Measurements from ENCODE around the gene F13B.
"Not testable (repeated sequence)": the region's sequence is repeated elsewhere in the genome, so short reads cannot be mapped to it uniquely, and the experiment has no call there.

Gene F13B

DNA sequence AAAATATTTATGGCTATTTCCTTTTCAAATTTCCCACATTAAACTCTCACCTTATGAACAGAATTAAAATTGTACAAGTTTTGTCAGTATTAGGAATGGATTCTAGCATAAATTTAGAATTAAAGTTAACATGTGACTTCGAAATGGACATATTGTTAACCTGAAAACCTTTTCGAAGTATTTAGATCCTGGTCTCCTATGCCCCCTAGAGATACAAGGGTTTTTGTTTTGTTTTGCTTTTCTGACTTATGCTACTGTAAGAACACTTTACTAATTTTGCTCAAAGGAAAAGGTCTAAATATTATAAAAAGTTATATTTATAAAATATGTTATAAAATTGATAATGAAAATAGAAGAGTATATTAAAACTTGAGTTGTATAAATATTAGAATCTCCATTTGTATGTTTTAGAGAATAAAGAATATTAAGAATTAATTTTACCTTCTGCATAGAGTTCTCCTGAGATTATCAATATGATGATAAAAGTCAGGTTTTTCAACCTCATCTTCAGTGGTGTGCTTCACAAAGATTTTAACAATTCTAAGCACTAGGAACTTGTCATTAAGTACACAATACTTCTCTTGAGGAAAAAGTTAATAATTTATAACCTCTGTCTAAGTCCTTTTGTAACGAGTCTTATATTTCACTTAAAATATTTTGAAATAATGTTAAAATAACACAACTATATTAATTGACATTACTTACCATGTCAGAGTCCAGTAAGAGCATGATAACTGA lies at the start of gene F13B:
Gene F13B (minus strand): TSS at position 542 of the 738 bp plus-strand sequence. CDS start 37 bp downstream, at position 505.
- peak; percentile 7 for DNase-seq (ENCODE audit: low read depth)
- H3K4me3 ChIP-seq (replicated peaks; ENCODE audit: low read depth, low read length) = no peak within 1 kb of the TSS
- no peak for TF ChIP-seq CTCF (IDR thresholded peaks at IDR 0.05; ENCODE audit: low read length, missing control alignments)

DNA sequence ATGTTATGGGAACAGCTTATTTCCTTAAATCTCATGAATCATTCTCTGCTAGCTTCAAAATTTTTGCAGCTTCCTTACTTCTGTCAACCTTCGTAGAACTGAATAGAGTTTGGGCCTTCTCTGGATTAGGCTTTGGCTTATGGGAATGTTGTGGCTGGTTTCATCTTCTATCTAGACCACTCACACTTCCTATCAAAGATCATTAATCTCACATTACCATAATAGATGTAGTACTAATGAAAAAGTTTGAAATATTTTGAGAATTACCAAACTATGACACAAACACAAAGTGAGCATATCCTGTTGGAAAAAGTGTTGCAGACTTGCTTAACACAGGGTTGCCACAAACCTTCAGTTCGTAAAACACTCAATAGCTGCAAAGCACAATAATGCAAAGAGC lies 49.1 kb upstream of the F13B start:
- H3K4me3 ChIP-seq (replicated peaks; ENCODE audit: low read depth, low read length) = no peak overlapping the region
- TF ChIP-seq CTCF (IDR thresholded peaks at IDR 0.05; ENCODE audit: low read length, missing control alignments) = no peak
- no peak for DNase-seq (ENCODE audit: low read depth)

DNA sequence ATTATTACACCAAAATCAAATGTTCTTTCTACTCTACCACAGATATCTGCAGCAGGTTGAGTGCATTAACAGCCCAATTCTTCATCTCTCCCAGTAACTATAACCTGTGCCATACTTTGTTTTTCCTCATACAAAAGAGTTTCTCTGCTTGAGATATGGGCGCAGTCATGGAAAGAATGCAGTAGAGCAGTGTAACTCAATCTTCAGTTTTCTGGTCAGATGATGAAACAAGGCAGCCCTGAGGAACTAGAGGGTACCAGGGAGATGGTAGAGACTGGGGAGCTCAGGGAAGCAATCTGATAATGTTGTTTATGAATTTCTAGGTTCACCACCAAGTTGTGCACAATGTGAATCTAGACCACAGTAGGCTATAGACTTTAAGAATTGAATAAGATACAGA lies 39.8 kb upstream of the F13B start:
- no peak overlapping the region for H3K4me3 ChIP-seq (replicated peaks; ENCODE audit: low read depth, low read length)
- TF ChIP-seq CTCF (IDR thresholded peaks at IDR 0.05; ENCODE audit: low read length, missing control alignments) = no peak
- no peak for DNase-seq (ENCODE audit: low read depth)

DNA sequence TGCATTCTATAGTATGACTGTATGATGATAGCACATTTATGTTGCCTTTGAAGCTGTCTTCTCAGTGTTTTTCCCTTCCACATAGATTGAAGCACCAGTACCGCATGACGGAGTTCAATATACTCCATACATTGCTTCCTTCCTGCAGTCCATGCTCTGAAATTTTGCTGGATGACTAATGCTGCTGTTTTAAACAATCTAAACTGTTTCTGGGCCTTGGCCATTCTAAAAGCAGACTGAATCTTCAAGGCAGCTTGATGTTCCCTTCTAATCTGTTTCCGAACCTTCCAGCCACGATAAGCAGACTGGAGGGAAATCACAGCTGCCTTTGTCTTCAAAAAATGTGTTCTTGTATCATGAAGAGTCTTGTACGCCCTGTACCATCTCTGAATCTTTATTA lies 36.2 kb upstream of the F13B start:
- no peak overlapping the region for H3K4me3 ChIP-seq (replicated peaks; ENCODE audit: low read depth, low read length)
- TF ChIP-seq CTCF (IDR thresholded peaks at IDR 0.05; ENCODE audit: low read length, missing control alignments) = no peak
- peak; percentile 23 for DNase-seq (ENCODE audit: low read depth)

- no peak for DNase-seq (ENCODE audit: low read depth)
- TF ChIP-seq CTCF (IDR thresholded peaks at IDR 0.05; ENCODE audit: low read length, missing control alignments) = no peak
- H3K4me3 ChIP-seq (replicated peaks; ENCODE audit: low read depth, low read length) = no peak overlapping the region
Observed at GRCh38 chr1:197101978-197102377, 34.9 kb upstream of the F13B start.

GRCh38 chr1:197100677-197101076 lies 33.6 kb upstream of the F13B start:
- no peak for TF ChIP-seq CTCF (IDR thresholded peaks at IDR 0.05; ENCODE audit: low read length, missing control alignments)
- no peak for DNase-seq (ENCODE audit: low read depth)
- no peak overlapping the region for H3K4me3 ChIP-seq (replicated peaks; ENCODE audit: low read depth, low read length)

- no peak overlapping the region for H3K4me3 ChIP-seq (replicated peaks; ENCODE audit: low read depth, low read length)
- DNase-seq (ENCODE audit: low read depth) = no peak
- TF ChIP-seq CTCF (IDR thresholded peaks at IDR 0.05; ENCODE audit: low read length, missing control alignments) = no peak
Observed at GRCh38 chr1:197099444-197099843, 32.4 kb upstream of the F13B start.

DNA sequence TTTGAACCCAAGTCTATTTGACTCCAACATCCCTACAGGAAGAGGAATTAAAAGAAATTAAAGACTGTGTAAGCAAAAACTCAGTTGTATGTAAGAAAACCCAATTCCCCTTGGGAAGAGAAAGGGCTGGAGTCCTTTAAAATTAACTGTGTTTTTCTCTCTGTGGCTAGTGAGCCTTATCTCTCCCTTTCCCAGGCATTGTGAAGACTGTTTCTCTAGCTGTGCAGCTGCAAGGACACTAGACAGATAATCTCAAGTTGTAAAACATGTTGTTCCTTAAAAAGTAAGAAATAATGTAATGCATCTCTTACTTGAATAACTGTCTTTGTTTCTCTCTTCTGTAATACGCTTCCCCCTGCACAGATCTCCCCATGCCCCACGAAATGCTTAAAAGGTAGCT lies 29.9 kb upstream of the F13B start:
- not testable (repeated sequence) for H3K4me3 ChIP-seq (replicated peaks; ENCODE audit: low read depth, low read length); DNase-seq (ENCODE audit: low read depth)
